ENCODE data around the gene PSMB3. TPM values are rescaled to one million over a fixed set of nuclear protein-coding genes. Genes with fewer than 3 reads are reported as not detected.

The PSMB3 gene
- total RNA-seq, 2 experiments from 2014 or later: 231 to 348 TPM

- H3K9me2 ChIP-seq (ENCODE audit: insufficient read depth, low read length): no peaks in the 10 kb centered on the region
- H3K4me3 ChIP-seq (ENCODE audit: low read depth, low read length, poor library complexity, severe bottlenecking): peak overlapping the region; percentile 97
- CTCF ChIA-PET (ENCODE audit: unreplicated experiment): interaction anchor here (0.7 kb wide), 1 partner anchor 106 kb away, joined by 3 read pairs; no protein-coding TSS in a partner anchor
- H3K4me1 ChIP-seq (ENCODE audit: insufficient read depth, low read length, poor library complexity, severe bottlenecking): peaks cover 21% of the 10 kb centered on the region
- BruUV-seq (replicated peaks): TSS peak; percentile 13
- intact Hi-C loops (cut with micrococcal nuclease; ENCODE audit: unreplicated experiment): no loop called here
- H3K79me2 ChIP-seq (ENCODE audit: insufficient read depth, low read depth, low read length): peaks cover 42% of the 10 kb centered on the region
- TF ChIP-seq CTCF (conservative IDR thresholded peaks at IDR 0.05; ENCODE audit: low read length) (no peak), EZH2phosphoT487 (IDR thresholded peaks at IDR 0.05; ENCODE audit: borderline replicate concordance, low read depth, low read length) (no peak)
- H4K20me1 ChIP-seq (ENCODE audit: insufficient read depth, low read length): no peaks in the 10 kb centered on the region
- peaks cover 35% of the 10 kb centered on the region for H3K36me3 ChIP-seq (ENCODE audit: insufficient read depth, low read length)
- POLR2A ChIA-PET: no interaction called here
- DNase-seq (ENCODE audit: low spot score): no peak
- H3K9me3 ChIP-seq (ENCODE audit: low read length): no peaks in the 10 kb centered on the region
- H2AFZ ChIP-seq (ENCODE audit: low read length): no peak overlapping the region
- peak overlapping the region; percentile 98 for H3K4me2 ChIP-seq (ENCODE audit: low read length)
- H3K27ac ChIP-seq (ENCODE audit: low read depth, low read length, poor library complexity, severe bottlenecking): no peak overlapping the region
Measured at GRCh38 chr17:38797828-38798227, 45.3 kb downstream of the PSMB3 start.

- H2AFZ ChIP-seq (ENCODE audit: low read length): peak overlapping the region; percentile 56
- intact Hi-C loops (cut with micrococcal nuclease; ENCODE audit: unreplicated experiment): no loop called here
- DNase-seq (ENCODE audit: low spot score): no peak
- peak overlapping the region; percentile 98 for H3K4me2 ChIP-seq (ENCODE audit: low read length)
- no peak for TF ChIP-seq EZH2phosphoT487 (IDR thresholded peaks at IDR 0.05; ENCODE audit: borderline replicate concordance, low read depth, low read length)
- TF ChIP-seq CTCF (conservative IDR thresholded peaks at IDR 0.05; ENCODE audit: low read length): peak; percentile 38; the same call in 1 of the 2 replicates
- H3K4me3 ChIP-seq (ENCODE audit: low read depth, low read length, poor library complexity, severe bottlenecking): peak overlapping the region; percentile 97
- no peaks in the 10 kb centered on the region for H4K20me1 ChIP-seq (ENCODE audit: insufficient read depth, low read length)
- no TSS peak for BruUV-seq (replicated peaks)
- H3K79me2 ChIP-seq (ENCODE audit: insufficient read depth, low read depth, low read length): peaks cover 39% of the 10 kb centered on the region
- H3K9me2 ChIP-seq (ENCODE audit: insufficient read depth, low read length): no peaks in the 10 kb centered on the region
- peak overlapping the region; percentile 66 for H3K27ac ChIP-seq (ENCODE audit: low read depth, low read length, poor library complexity, severe bottlenecking)
- peaks cover 45% of the 10 kb centered on the region for H3K36me3 ChIP-seq (ENCODE audit: insufficient read depth, low read length)
- peaks cover 21% of the 10 kb centered on the region for H3K4me1 ChIP-seq (ENCODE audit: insufficient read depth, low read length, poor library complexity, severe bottlenecking)
- H3K9me3 ChIP-seq (ENCODE audit: low read length): no peaks in the 10 kb centered on the region
- ChIA-PET CTCF (ENCODE audit: unreplicated experiment) (interaction anchor here (0.6 to 0.7 kb wide), 2 partner anchors 107 to 370 kb away, joined by 3 to 5 read pairs; no protein-coding TSS in a partner anchor), POLR2A (interaction anchor here (0.6 to 1.3 kb wide), 4 partner anchors 20 to 71 kb away, joined by 3 to 5 read pairs (median 4); partner anchors contain the start of gene LASP1)
Measured at GRCh38 chr17:38798614-38799500, 46.3 kb downstream of the PSMB3 start.
